Breast epithelium (tissue), 4 donors: ENCODE results near the gene AK1. TPM values are rescaled to one million over a fixed set of nuclear protein-coding genes. Genes with fewer than 3 reads are reported as not detected.

Experiments used
- DNase-seq, 2 donors: peaks; one replicate each; pipeline ENCODE4 v3.0.0-alpha.2; 2019; ENCODE audit warnings: low spot score in 2 of 2
- H3K27ac ChIP-seq, 2 donors: fragments of 200-600 bp; sonication (generic) in 1 of 2; one replicate each; pipeline ENCODE4 v1.5.1; 2016 to 2019; ENCODE audit warnings: mild to moderate bottlenecking in 1 of 2
- H3K27me3 ChIP-seq, 2 donors: fragments of 200-600 bp; sonication (generic) in 1 of 2; one replicate each; pipeline versions ENCODE4 v1.5.1 to v1.6.0; 2017 to 2019; ENCODE audit warnings: control low read depth in 1 of 2, mild to moderate bottlenecking in 1 of 2
- H3K36me3 ChIP-seq: fragments of 200-600 bp; one replicate; pipeline ENCODE4 v1.5.1; 2019
- H3K4me1 ChIP-seq, 2 donors: fragments of 200-600 bp; sonication (generic); one replicate each; pipeline ENCODE4 v1.5.1; 2016 to 2019; ENCODE audit warnings: control low read depth in 1 of 2
- H3K4me3 ChIP-seq, 3 donors: fragments of 200-600 bp; sonication (generic); 1 replicate in 2 of 3; 2 replicates in 1 of 3; pipeline ENCODE4 v1.5.1; 2016 to 2019; ENCODE audit warnings: mild to moderate bottlenecking in 3 of 3, moderate library complexity in 2 of 3
- H3K9me3 ChIP-seq, 2 donors: fragments of 200-600 bp; sonication (generic) in 1 of 2; one replicate each; pipeline ENCODE4 v1.5.1; 2016 to 2019; ENCODE audit warnings: control low read depth in 1 of 2
- CTCF ChIP-seq, 3 donors: fragments of 450-650 bp; IDR thresholded peaks; one replicate each; pipeline ENCODE4 v1.5.1; 2016 to 2017; ENCODE audit warnings: antibody characterized with exemption in 3 of 3, mild to moderate bottlenecking in 3 of 3, moderate library complexity in 3 of 3
- POLR2A ChIP-seq: fragments of 450-650 bp; IDR thresholded peaks from one replicate; pipeline ENCODE4 v1.6.1; 2016; ENCODE audit warnings: antibody characterized with exemption, mild to moderate bottlenecking, moderate library complexity
- POLR2AphosphoS5 ChIP-seq, 3 donors: sonication (generic); formaldehyde crosslinking; IDR thresholded peaks; one replicate each; pipeline ENCODE4 v1.6.1; 2017; ENCODE audit warnings: antibody characterized with exemption in 3 of 3
- intact Hi-C: fragments of 100-400 bp; cut with DNase I; formaldehyde crosslinking; loops from one replicate; pipeline ENCODE4 v1.15.1; 2023; ENCODE audit warnings: low total_unique reads
- total RNA-seq, 3 donors: library from RNA; depleted of rRNA; stranded (reverse); fragments of >200 nt; gene quantifications; one replicate each; pipeline ENCODE4 v1.1.0, GENCODE V29; 2016

The AK1 gene
- total RNA-seq, 3 donors from 2014 or later: 23.5 to 30.2 (median 23.6) TPM

DNA sequence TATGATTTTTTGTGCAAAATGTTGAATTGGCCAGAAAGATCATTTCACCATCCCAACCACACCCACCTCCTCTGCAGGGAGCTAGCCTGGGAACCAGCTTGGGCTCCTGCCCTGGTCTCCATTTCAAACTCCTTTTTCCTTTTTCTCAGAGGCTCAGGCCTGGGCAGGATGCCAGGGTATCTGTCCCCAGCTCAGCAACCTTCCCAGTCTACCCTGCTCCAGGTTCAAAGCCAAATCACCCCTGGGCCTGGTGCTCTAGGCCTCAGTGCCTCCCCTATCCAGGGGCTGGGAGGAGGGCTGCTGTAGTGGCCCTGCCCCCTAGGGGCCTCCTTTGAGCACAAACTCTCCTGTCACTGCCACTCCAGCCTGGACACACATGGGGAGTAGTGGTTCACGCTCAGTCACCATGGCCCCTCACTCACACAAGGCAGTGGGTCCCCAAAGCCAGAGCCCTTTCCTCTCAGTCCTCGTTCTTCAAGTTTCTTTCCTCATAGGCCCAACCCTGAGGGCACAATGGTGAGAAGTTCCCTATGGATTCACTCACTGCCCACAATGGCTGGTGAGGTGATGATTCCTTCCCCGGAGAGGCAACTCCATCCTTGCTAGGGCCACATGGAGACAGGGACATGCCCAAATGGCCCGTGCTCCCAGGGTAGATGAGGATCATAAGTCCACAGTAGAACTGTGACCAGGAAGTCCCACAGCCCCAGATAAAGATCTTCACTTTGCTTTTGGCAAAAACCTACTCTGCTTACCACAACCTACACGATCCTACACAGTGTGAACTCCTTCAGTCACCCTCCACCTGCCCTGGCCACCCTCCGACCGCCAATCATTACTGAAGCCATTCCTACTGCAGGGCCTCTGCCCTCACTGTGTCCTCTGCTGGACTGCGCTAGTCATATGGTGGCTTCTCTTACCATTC, 41.0 kb upstream of the AK1 start:
- no peak for DNase-seq
- no peaks in the 10 kb centered on the region for H3K27me3 ChIP-seq
- no peak overlapping the region for H3K4me3 ChIP-seq
- H3K9me3 ChIP-seq: no peaks in the 10 kb centered on the region
- H3K36me3 ChIP-seq: no peaks in the 10 kb centered on the region
- H3K27ac ChIP-seq: peak overlapping the region; percentile 68 to 84
- no peak for TF ChIP-seq CTCF (IDR thresholded peaks at IDR 0.05)
- no peak for TF ChIP-seq POLR2AphosphoS5 (IDR thresholded peaks at IDR 0.05)
- TF ChIP-seq POLR2A: no peak
- intact Hi-C loops: no loop called here
- H3K4me1 ChIP-seq: peaks cover 6 to 8% of the 10 kb centered on the region in 2 donors

DNA sequence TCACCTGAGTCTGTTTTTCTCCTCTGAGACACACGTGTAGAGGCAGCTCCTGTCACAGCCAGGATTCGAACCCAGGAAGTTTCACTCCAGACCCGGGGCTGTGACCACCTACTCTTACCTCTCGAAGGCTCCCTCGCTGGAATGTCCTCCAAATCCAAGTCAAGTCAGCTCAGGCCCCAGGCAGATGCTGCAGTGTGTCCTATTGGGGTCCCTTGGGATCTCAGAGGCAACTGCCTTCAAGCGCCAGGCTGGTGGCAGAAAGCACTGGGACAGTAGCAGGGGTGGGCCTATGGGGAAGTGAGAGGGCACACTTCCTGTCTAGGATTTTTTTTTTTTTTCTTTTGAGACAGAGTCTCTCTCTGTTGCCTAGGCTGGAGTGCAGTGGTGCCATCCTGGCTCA, 40.1 kb upstream of the AK1 start:
- no peaks in the 10 kb centered on the region for H3K9me3 ChIP-seq
- TF ChIP-seq POLR2A (no peak), CTCF (IDR thresholded peaks at IDR 0.05) (no peak), POLR2AphosphoS5 (IDR thresholded peaks at IDR 0.05) (no peak)
- H3K4me3 ChIP-seq: peak overlapping the region in 2 of 3 donors; percentile 61 to 78
- H3K27ac ChIP-seq: peak overlapping the region; percentile 68 to 85
- DNase-seq: no peak
- peaks cover 6 to 8% of the 10 kb centered on the region in 2 donors for H3K4me1 ChIP-seq
- no peaks in the 10 kb centered on the region for H3K27me3 ChIP-seq
- intact Hi-C loops: no loop called here
- H3K36me3 ChIP-seq: no peaks in the 10 kb centered on the region

- Histone ChIP-seq H3K27me3 (no peaks in the 10 kb centered on the region), H3K4me3 (peak within 1 kb of the TSS; percentile 56 to 78 (median 61)), H3K9me3 (no peaks in the 10 kb centered on the region), H3K27ac (peak within 1 kb of the TSS; percentile 68 to 85), H3K4me1 (peaks cover 6 to 8% of the 10 kb centered on the region in 2 donors), H3K36me3 (no peaks in the 10 kb centered on the region)
- intact Hi-C loops: no loop called here
- TF ChIP-seq POLR2A (no peak), POLR2AphosphoS5 (IDR thresholded peaks at IDR 0.05) (peak in 2 of 3 donors; percentile 13 to 16)
- DNase-seq: peak; percentile 81 to 86
Observed at GRCh38 chr9:127916720-127917581, 39.5 kb upstream of the AK1 start, which contains the start of gene ST6GALNAC4. Gene ST6GALNAC4 (minus strand): TSS chr9:127917041. CDS start chr9:127916419, 622 bp downstream.

GRCh38 chr9:127915801-127916719, 38.6 kb upstream of the AK1 start:
- no peaks in the 10 kb centered on the region for H3K36me3 ChIP-seq
- no peaks in the 10 kb centered on the region for H3K9me3 ChIP-seq
- peak overlapping the region; percentile 56 to 78 (median 61) for H3K4me3 ChIP-seq
- no peaks in the 10 kb centered on the region for H3K27me3 ChIP-seq
- TF ChIP-seq CTCF (IDR thresholded peaks at IDR 0.05) (no peak), POLR2A (no peak), POLR2AphosphoS5 (IDR thresholded peaks at IDR 0.05) (no peak)
- peak overlapping the region; percentile 68 to 85 for H3K27ac ChIP-seq
- intact Hi-C loops: no loop called here
- DNase-seq: no peak
- peaks cover 0 to 8% of the 10 kb centered on the region in 2 donors for H3K4me1 ChIP-seq
